Caco-2 (cell line): ENCODE data around the gene EFTUD2. TPM values are rescaled to one million over a fixed set of nuclear protein-coding genes. Genes with fewer than 3 reads are reported as not detected.

Experiments used
- BruUV-seq: library from RNA; stranded (reverse); fragments of 400-500 nt; replicated peaks from 2 replicates; lab custom pipeline; 2021; lab: Mats Ljungman, UMichigan
- CTCF ChIA-PET: fragments of 300-600 bp; sonication (Branson Sonifier 250); formaldehyde crosslinking; loops from one replicate; lab custom pipeline; 2022; ENCODE audit warnings: antibody characterized with exemption; lab: Charles Lee
- POLR2A ChIA-PET: fragments of 300-600 bp; sonication (Branson Sonifier 250); formaldehyde crosslinking; loops from one replicate; lab custom pipeline; 2022; ENCODE audit warnings: antibody characterized with exemption; lab: Charles Lee
- DNase-seq, 2 experiments: peaks; one replicate each; pipeline versions ENCODE4 v3.0.0 to v3.0.0-alpha.2; 2020 to 2022
- H3K27me3 ChIP-seq: replicated peaks from 2 replicates; pipeline ENCODE4 v1.6.0; 2011; ENCODE audit warnings: low read length; ENCODE audit not compliant: control insufficient read depth, insufficient read depth
- H3K36me3 ChIP-seq: 2 replicates; pipeline ENCODE4 v1.5.1; 2011; ENCODE audit warnings: low read length; ENCODE audit not compliant: control insufficient read depth, insufficient read depth
- H3K4me1 ChIP-seq: fragments of 250-450 bp; sonication (Bioruptor Pico); 2 replicates; pipeline ENCODE4 v1.5.1; 2020; ENCODE audit warnings: mild to moderate bottlenecking
- H3K4me3 ChIP-seq: 2 replicates; pipeline ENCODE4 v1.5.1; 2011; ENCODE audit warnings: low read depth, mild to moderate bottlenecking, control low read depth, low read length
- H3K9me3 ChIP-seq: fragments of 250-450 bp; sonication (Bioruptor Pico); 2 replicates; pipeline ENCODE4 v1.5.1; 2020; ENCODE audit warnings: mild to moderate bottlenecking, moderate library complexity
- H3K27ac Mint-ChIP-seq: one replicate; pipeline ENCODE4 v1.8.0; 2022; ENCODE audit warnings: mixed read lengths; ENCODE audit not compliant: unreplicated experiment
- H3K27me3 Mint-ChIP-seq: one replicate; pipeline ENCODE4 v1.8.0; 2022; ENCODE audit warnings: mixed read lengths; ENCODE audit not compliant: insufficient read depth, unreplicated experiment
- H3K36me3 Mint-ChIP-seq: one replicate; pipeline ENCODE4 v1.8.0; 2022; ENCODE audit warnings: mild to moderate bottlenecking, mixed read lengths; ENCODE audit not compliant: insufficient read depth, unreplicated experiment
- H3K4me1 Mint-ChIP-seq: one replicate; pipeline ENCODE4 v1.8.0; 2022; ENCODE audit warnings: low read depth, mixed read lengths; ENCODE audit not compliant: unreplicated experiment
- H3K4me3 Mint-ChIP-seq: one replicate; pipeline ENCODE4 v1.8.0; 2022; ENCODE audit warnings: mild to moderate bottlenecking, moderate library complexity, mixed read lengths; ENCODE audit not compliant: unreplicated experiment
- H3K9me3 Mint-ChIP-seq: one replicate; pipeline ENCODE4 v1.8.0; 2022; ENCODE audit warnings: mixed read lengths; ENCODE audit not compliant: unreplicated experiment
- CTCF ChIP-seq, 2 experiments: fragments of 200-600 bp in 1 of 2; IDR thresholded peaks; 1 replicate in 1 of 2; 2 replicates in 1 of 2; pipeline versions ENCODE4 v1.5.1 to v1.8.0; 2011 to 2022; ENCODE audit warnings: antibody characterized with exemption in 1 of 2, control low read depth in 1 of 2, inconsistent platforms in 1 of 2, low read depth in 1 of 2, low read length in 1 of 2, mild to moderate bottlenecking in 1 of 2, moderate library complexity in 1 of 2; ENCODE audit not compliant: insufficient read depth in 1 of 2, severe bottlenecking in 1 of 2, unreplicated experiment in 1 of 2
- intact Hi-C: fragments of 100-400 bp; cut with micrococcal nuclease; formaldehyde crosslinking; loops from one replicate; pipeline ENCODE4 v1.10.0; 2022; ENCODE audit not compliant: unreplicated experiment
- total RNA-seq: library from RNA; stranded (reverse); gene quantifications from 2 replicates; pipeline ENCODE4 v1.2.3, GENCODE V29; 2022

Gene EFTUD2
- total RNA-seq, 1 experiment from 2014 or later, result 175 TPM

GRCh38 chr17:44905006-44906000, 6.1 kb upstream of the EFTUD2 start:
- POLR2A ChIA-PET, result no interaction called here
- Histone ChIP-seq H3K4me1 (peaks cover 8% of the 10 kb centered on the region), H3K27me3 (no peaks in the 10 kb centered on the region), H3K9me3 (no peaks in the 10 kb centered on the region), H3K4me3 (no peak overlapping the region), H3K36me3 (no peaks in the 10 kb centered on the region)
- Mint-ChIP-seq H3K9me3 (no peaks in the 10 kb centered on the region), H3K4me3 (no peak overlapping the region), H3K27me3 (no peaks in the 10 kb centered on the region), H3K27ac (no peak overlapping the region), H3K36me3 (no peaks in the 10 kb centered on the region), H3K4me1 (peaks cover 18% of the 10 kb centered on the region)
- CTCF ChIA-PET, result interaction anchor here (1.4 kb wide), 1 partner anchor 114 kb away, joined by 3 read pairs; no protein-coding TSS in a partner anchor
- intact Hi-C loops, result no loop called here
- peak in 1 of 2 experiments; percentile 45 for DNase-seq
- BruUV-seq, result no TSS peak
- TF ChIP-seq CTCF (IDR thresholded peaks at IDR 0.05; ENCODE audit: insufficient read depth in 1 of 2, low read depth in 1 of 2, low read length in 1 of 2, severe bottlenecking in 1 of 2, unreplicated experiment in 1 of 2), result no peak

- intact Hi-C loops, result no loop called here
- H3K4me1 ChIP-seq, result peaks cover 8% of the 10 kb centered on the region
- CTCF ChIA-PET, result interaction anchor here (0.6 to 1.4 kb wide), 2 partner anchors 115 to 231 kb away, joined by 3 read pairs; partner anchors contain the start of gene ACBD4
Observed at GRCh38 chr17:44904001-44904984, 5.0 kb upstream of the EFTUD2 start.

More at GRCh38 chr17:44904001-44904984, 5.0 kb upstream of the EFTUD2 start:
- no peak overlapping the region for H3K27ac Mint-ChIP-seq
- H3K27me3 ChIP-seq, result no peaks in the 10 kb centered on the region
- H3K4me3 ChIP-seq, result no peak overlapping the region
- POLR2A ChIA-PET, result no interaction called here
- no peaks in the 10 kb centered on the region for H3K27me3 Mint-ChIP-seq
- DNase-seq, result no peak
- H3K36me3 Mint-ChIP-seq, result peaks cover 9% of the 10 kb centered on the region
- H3K4me3 Mint-ChIP-seq, result no peak overlapping the region
- no TSS peak for BruUV-seq
- no peaks in the 10 kb centered on the region for H3K9me3 ChIP-seq
- no peaks in the 10 kb centered on the region for H3K36me3 ChIP-seq
- H3K9me3 Mint-ChIP-seq, result no peaks in the 10 kb centered on the region
- TF ChIP-seq CTCF (IDR thresholded peaks at IDR 0.05; ENCODE audit: insufficient read depth in 1 of 2, low read depth in 1 of 2, low read length in 1 of 2, severe bottlenecking in 1 of 2, unreplicated experiment in 1 of 2), result no peak
- H3K4me1 Mint-ChIP-seq, result peaks cover 18% of the 10 kb centered on the region
